Activated T-helper 1 cell treated with anti-CD3 and anti-CD28 coated beads, Interleukin-12 subunit alpha, Interleukin-12 subunit beta, Interleukin-2, Interleukin-4 antibody, amounts not matched to agents 30 ng/mL and 10 ng/mL and 1 ng/mL, durations not matched to agents 14 hours and 24 hours and 36 hours (primary cell): Measurements from ENCODE around the gene MYL4. TPM values are rescaled to one million over a fixed set of nuclear protein-coding genes. Genes with fewer than 3 reads are reported as not detected.

Experiments
- DNase-seq: peaks from one replicate; pipeline ENCODE4 v3.0.0; 2021; ENCODE audit warnings: low spot score
- H3K27ac Mint-ChIP-seq: one replicate; pipeline ENCODE4 v1.8.0; 2021; ENCODE audit warnings: mild to moderate bottlenecking, mixed read lengths
- H3K27me3 Mint-ChIP-seq: one replicate; pipeline ENCODE4 v1.8.0; 2022; ENCODE audit warnings: mild to moderate bottlenecking, moderate library complexity, mixed read lengths; ENCODE audit not compliant: insufficient read depth
- H3K36me3 Mint-ChIP-seq: one replicate; pipeline ENCODE4 v1.8.0; 2021; ENCODE audit warnings: low read depth, mixed read lengths
- H3K4me1 Mint-ChIP-seq: one replicate; pipeline ENCODE4 v1.8.0; 2021; ENCODE audit warnings: low read depth, mixed read lengths
- H3K4me3 Mint-ChIP-seq: one replicate; pipeline ENCODE4 v1.8.0; 2021; ENCODE audit warnings: mild to moderate bottlenecking, moderate library complexity, mixed read lengths
- H3K9me3 Mint-ChIP-seq: one replicate; pipeline ENCODE4 v1.8.0; 2021; ENCODE audit warnings: mixed read lengths
- intact Hi-C: fragments of 100-400 bp; cut with micrococcal nuclease; formaldehyde crosslinking; loops from one replicate; pipeline ENCODE4 v1.15.1; 2024
- total RNA-seq: library from RNA; stranded (reverse); gene quantifications from 2 replicates; pipeline ENCODE4 v1.2.3, GENCODE V29; 2022

The MYL4 gene
- total RNA-seq, 1 donor from 2014 or later, result not detected

GRCh38 chr17:47227862-47228261 is 18.7 kb downstream of the MYL4 start:
- H3K9me3 Mint-ChIP-seq, result peaks cover 9% of the 10 kb centered on the region

GRCh38 chr17:47229535-47230443 is 20.6 kb downstream of the MYL4 start:
- peaks cover 14% of the 10 kb centered on the region for H3K4me1 Mint-ChIP-seq
- peak; percentile 60 for DNase-seq
- H3K36me3 Mint-ChIP-seq, result no peaks in the 10 kb centered on the region
- intact Hi-C loops, result loop anchor here (1.0 kb wide), 3 partner anchors 24 to 387 kb away; no protein-coding TSS in a partner anchor
- no peak overlapping the region for H3K27ac Mint-ChIP-seq
- H3K27me3 Mint-ChIP-seq, result peaks cover 10% of the 10 kb centered on the region
- peak overlapping the region; percentile 47 for H3K4me3 Mint-ChIP-seq
- no peaks in the 10 kb centered on the region for H3K9me3 Mint-ChIP-seq

More at GRCh38 chr17:47227862-47228261, 18.7 kb downstream of the MYL4 start:
- Mint-ChIP-seq H3K27ac (no peak overlapping the region), H3K27me3 (peaks cover 15% of the 10 kb centered on the region), H3K4me1 (peaks cover 14% of the 10 kb centered on the region), H3K36me3 (no peaks in the 10 kb centered on the region), H3K4me3 (no peak overlapping the region)
- DNase-seq, result no peak
- intact Hi-C loops, result no loop called here

- Mint-ChIP-seq H3K9me3 (no peaks in the 10 kb centered on the region), H3K36me3 (no peaks in the 10 kb centered on the region), H3K4me3 (no peak overlapping the region), H3K27ac (no peak overlapping the region), H3K4me1 (peaks cover 14% of the 10 kb centered on the region), H3K27me3 (peaks cover 10% of the 10 kb centered on the region)
- DNase-seq, result no peak
- intact Hi-C loops, result no loop called here
Observed at GRCh38 chr17:47230864-47231263, 21.7 kb downstream of the MYL4 start.

GRCh38 chr17:47231334-47231733 is 22.2 kb downstream of the MYL4 start:
- no peak for DNase-seq
- Mint-ChIP-seq H3K4me1 (peaks cover 14% of the 10 kb centered on the region), H3K36me3 (no peaks in the 10 kb centered on the region), H3K27ac (no peak overlapping the region), H3K4me3 (no peak overlapping the region), H3K27me3 (peaks cover 10% of the 10 kb centered on the region), H3K9me3 (no peaks in the 10 kb centered on the region)
- intact Hi-C loops, result no loop called here

GRCh38 chr17:47231866-47232265 is 22.7 kb downstream of the MYL4 start:
- Mint-ChIP-seq H3K27ac (no peak overlapping the region), H3K9me3 (no peaks in the 10 kb centered on the region), H3K27me3 (peaks cover 10% of the 10 kb centered on the region), H3K4me3 (no peak overlapping the region), H3K4me1 (peaks cover 14% of the 10 kb centered on the region), H3K36me3 (no peaks in the 10 kb centered on the region)
- no peak for DNase-seq
- intact Hi-C loops, result no loop called here

- Mint-ChIP-seq H3K4me3 (no peak overlapping the region), H3K36me3 (no peaks in the 10 kb centered on the region), H3K4me1 (peaks cover 14% of the 10 kb centered on the region), H3K27me3 (peaks cover 10% of the 10 kb centered on the region), H3K9me3 (no peaks in the 10 kb centered on the region), H3K27ac (no peak overlapping the region)
- intact Hi-C loops, result no loop called here
- no peak for DNase-seq
Observed at GRCh38 chr17:47232465-47232864, 23.3 kb downstream of the MYL4 start.

GRCh38 chr17:47235506-47235905 is 26.4 kb downstream of the MYL4 start:
- Mint-ChIP-seq H3K36me3 (no peaks in the 10 kb centered on the region), H3K4me3 (no peak overlapping the region), H3K4me1 (peaks cover 14% of the 10 kb centered on the region), H3K27me3 (peaks cover 5% of the 10 kb centered on the region), H3K9me3 (no peaks in the 10 kb centered on the region), H3K27ac (no peak overlapping the region)
- no peak for DNase-seq
- intact Hi-C loops, result no loop called here

GRCh38 chr17:47235923-47236322 is 26.8 kb downstream of the MYL4 start:
- Mint-ChIP-seq H3K27me3 (peaks cover 5% of the 10 kb centered on the region), H3K27ac (no peak overlapping the region), H3K36me3 (no peaks in the 10 kb centered on the region), H3K9me3 (no peaks in the 10 kb centered on the region), H3K4me1 (peaks cover 17% of the 10 kb centered on the region), H3K4me3 (no peak overlapping the region)
- DNase-seq, result no peak
- intact Hi-C loops, result no loop called here

- H3K4me3 Mint-ChIP-seq, result no peak overlapping the region
- peaks cover 10% of the 10 kb centered on the region for H3K27me3 Mint-ChIP-seq
- H3K9me3 Mint-ChIP-seq, result no peaks in the 10 kb centered on the region
- intact Hi-C loops, result no loop called here
- peaks cover 17% of the 10 kb centered on the region for H3K4me1 Mint-ChIP-seq
- no peak for DNase-seq
- no peak overlapping the region for H3K27ac Mint-ChIP-seq
- no peaks in the 10 kb centered on the region for H3K36me3 Mint-ChIP-seq
Observed at GRCh38 chr17:47237841-47238240, 28.7 kb downstream of the MYL4 start.

GRCh38 chr17:47238321-47239010 is 29.3 kb downstream of the MYL4 start:
- Mint-ChIP-seq H3K4me3 (no peak overlapping the region), H3K9me3 (no peaks in the 10 kb centered on the region), H3K36me3 (no peaks in the 10 kb centered on the region), H3K27me3 (peaks cover 10% of the 10 kb centered on the region), H3K27ac (no peak overlapping the region), H3K4me1 (peaks cover 17% of the 10 kb centered on the region)
- DNase-seq, result no peak
- intact Hi-C loops, result no loop called here

GRCh38 chr17:47239619-47239966 is 30.4 kb downstream of the MYL4 start:
- Mint-ChIP-seq H3K4me3 (no peak overlapping the region), H3K4me1 (peaks cover 17% of the 10 kb centered on the region), H3K27me3 (peaks cover 10% of the 10 kb centered on the region), H3K9me3 (no peaks in the 10 kb centered on the region), H3K27ac (no peak overlapping the region), H3K36me3 (no peaks in the 10 kb centered on the region)
- intact Hi-C loops, result no loop called here
- no peak for DNase-seq

GRCh38 chr17:47239967-47240651 is 31.0 kb downstream of the MYL4 start:
- Mint-ChIP-seq H3K36me3 (no peaks in the 10 kb centered on the region), H3K27ac (no peak overlapping the region), H3K4me3 (no peak overlapping the region), H3K4me1 (peaks cover 17% of the 10 kb centered on the region), H3K9me3 (no peaks in the 10 kb centered on the region), H3K27me3 (peaks cover 12% of the 10 kb centered on the region)
- intact Hi-C loops, result no loop called here
- no peak for DNase-seq

GRCh38 chr17:47240806-47241205 is 31.7 kb downstream of the MYL4 start:
- no peak overlapping the region for H3K27ac Mint-ChIP-seq
- peaks cover 13% of the 10 kb centered on the region for H3K27me3 Mint-ChIP-seq
- no peak overlapping the region for H3K4me3 Mint-ChIP-seq
- DNase-seq, result no peak
- no peaks in the 10 kb centered on the region for H3K36me3 Mint-ChIP-seq
- no peaks in the 10 kb centered on the region for H3K9me3 Mint-ChIP-seq
- intact Hi-C loops, result no loop called here
- H3K4me1 Mint-ChIP-seq, result peaks cover 17% of the 10 kb centered on the region
